ENCODE data around the gene UGT1A9. TPM values are rescaled to one million over a fixed set of nuclear protein-coding genes. Genes with fewer than 3 reads are reported as not detected.

The UGT1A9 gene
- total RNA-seq, 4 donors from 2014 or later, result not detected

DNA sequence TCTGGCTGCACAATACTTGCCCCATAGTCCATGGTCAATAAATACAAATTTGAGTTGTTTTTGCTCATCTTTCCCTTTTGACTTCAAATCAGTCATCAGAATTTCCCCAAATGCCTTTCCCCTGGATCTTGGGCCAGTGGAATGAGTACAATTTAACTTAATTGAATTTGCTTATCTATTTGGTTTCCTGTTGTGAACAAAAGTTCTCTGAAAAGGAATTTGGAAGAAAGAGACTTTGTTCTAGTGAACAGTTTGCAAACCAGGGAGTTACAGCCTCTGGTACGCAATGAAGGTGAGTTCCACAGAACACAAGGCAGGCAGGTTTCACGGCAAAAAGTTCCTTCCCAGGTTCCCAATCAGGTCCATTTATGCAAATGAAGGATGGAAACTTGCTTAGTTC, 87.2 kb downstream of the UGT1A9 start:
- no peak overlapping the region for H3K4me3 ChIP-seq
- H3K27me3 ChIP-seq, result no peaks in the 10 kb centered on the region
- no peaks in the 10 kb centered on the region for H3K36me3 ChIP-seq
- no peak overlapping the region for H3K27ac ChIP-seq
- TF ChIP-seq EP300 (IDR thresholded peaks at IDR 0.05), result no peak
- no peak for TF ChIP-seq POLR2AphosphoS5 (IDR thresholded peaks at IDR 0.05)
- no peak for TF ChIP-seq POLR2A (IDR thresholded peaks at IDR 0.05)
- TF ChIP-seq, protein P1, sequence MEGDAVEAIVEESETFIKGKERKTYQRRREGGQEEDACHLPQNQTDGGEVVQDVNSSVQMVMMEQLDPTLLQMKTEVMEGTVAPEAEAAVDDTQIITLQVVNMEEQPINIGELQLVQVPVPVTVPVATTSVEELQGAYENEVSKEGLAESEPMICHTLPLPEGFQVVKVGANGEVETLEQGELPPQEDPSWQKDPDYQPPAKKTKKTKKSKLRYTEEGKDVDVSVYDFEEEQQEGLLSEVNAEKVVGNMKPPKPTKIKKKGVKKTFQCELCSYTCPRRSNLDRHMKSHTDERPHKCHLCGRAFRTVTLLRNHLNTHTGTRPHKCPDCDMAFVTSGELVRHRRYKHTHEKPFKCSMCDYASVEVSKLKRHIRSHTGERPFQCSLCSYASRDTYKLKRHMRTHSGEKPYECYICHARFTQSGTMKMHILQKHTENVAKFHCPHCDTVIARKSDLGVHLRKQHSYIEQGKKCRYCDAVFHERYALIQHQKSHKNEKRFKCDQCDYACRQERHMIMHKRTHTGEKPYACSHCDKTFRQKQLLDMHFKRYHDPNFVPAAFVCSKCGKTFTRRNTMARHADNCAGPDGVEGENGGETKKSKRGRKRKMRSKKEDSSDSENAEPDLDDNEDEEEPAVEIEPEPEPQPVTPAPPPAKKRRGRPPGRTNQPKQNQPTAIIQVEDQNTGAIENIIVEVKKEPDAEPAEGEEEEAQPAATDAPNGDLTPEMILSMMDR (IDR thresholded peaks at IDR 0.05), result no peak
- H3K4me1 ChIP-seq, result no peaks in the 10 kb centered on the region
- WGBS, result 95% methylated on average over 2 of the region's 2 CpGs
- H3K9me3 ChIP-seq, result no peaks in the 10 kb centered on the region
- DNase-seq (ENCODE audit: low spot score in 2 of 2), result no peak

- no peaks in the 10 kb centered on the region for H3K27me3 ChIP-seq
- H3K4me3 ChIP-seq, result no peak within 1 kb of the TSS
- no peak within 1 kb of the TSS for H3K27ac ChIP-seq
- no peaks in the 10 kb centered on the region for H3K4me1 ChIP-seq
- DNase-seq (ENCODE audit: low spot score in 2 of 2), result no peak
- TF ChIP-seq EP300 (IDR thresholded peaks at IDR 0.05) (no peak), POLR2A (IDR thresholded peaks at IDR 0.05) (no peak), POLR2AphosphoS5 (IDR thresholded peaks at IDR 0.05) (no peak)
- TF ChIP-seq, protein P1 (IDR thresholded peaks at IDR 0.05), result no peak
- no peaks in the 10 kb centered on the region for H3K36me3 ChIP-seq
- no peaks in the 10 kb centered on the region for H3K9me3 ChIP-seq
- 90% methylated on average over 6 of the region's 6 CpGs for WGBS
Measured at GRCh38 chr2:233760043-233760442, 88.3 kb downstream of the UGT1A9 start, which contains the start of gene UGT1A1. TSS of gene UGT1A1 (plus strand) at chr2:233760270. CDS start at chr2:233760288, 18 bp downstream.

DNA sequence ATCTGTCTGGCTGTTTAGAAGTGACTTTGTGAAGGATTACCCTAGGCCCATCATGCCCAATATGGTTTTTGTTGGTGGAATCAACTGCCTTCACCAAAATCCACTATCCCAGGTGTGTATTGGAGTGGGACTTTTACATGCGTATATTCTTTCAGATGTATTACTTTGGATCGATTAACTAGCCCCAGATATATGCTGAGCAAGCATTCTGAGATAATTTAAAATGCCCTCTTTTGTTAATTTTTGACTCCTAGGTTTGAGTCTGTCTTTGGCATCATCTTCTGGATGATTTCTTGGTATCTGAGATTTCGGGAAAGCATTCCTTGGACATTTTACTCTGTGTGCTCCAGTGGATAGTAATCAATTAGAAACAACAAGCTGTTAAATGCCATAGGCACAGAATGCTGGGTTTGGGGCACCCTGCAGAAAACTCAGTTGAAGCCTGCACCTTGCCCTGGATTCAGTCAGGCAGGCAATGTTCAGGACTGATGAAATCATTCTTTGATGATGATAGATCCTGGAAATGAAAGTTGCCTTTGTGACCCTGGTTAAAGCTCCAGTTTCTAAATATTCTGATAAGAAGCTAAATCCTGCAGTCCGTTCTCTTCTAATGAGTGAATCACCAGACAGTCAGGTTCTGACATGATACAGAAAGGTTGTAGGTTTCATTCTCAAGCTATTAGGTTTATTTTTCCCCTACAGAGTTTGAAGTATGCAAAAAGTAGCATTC, 89.5 kb downstream of the UGT1A9 start:
- no peaks in the 10 kb centered on the region for H3K27me3 ChIP-seq
- WGBS, result 74% methylated on average over 4 of the region's 4 CpGs
- no peaks in the 10 kb centered on the region for H3K36me3 ChIP-seq
- TF ChIP-seq POLR2A (IDR thresholded peaks at IDR 0.05) (no peak), EP300 (IDR thresholded peaks at IDR 0.05) (no peak), POLR2AphosphoS5 (IDR thresholded peaks at IDR 0.05) (no peak)
- TF ChIP-seq, protein P1 (IDR thresholded peaks at IDR 0.05), result no peak
- no peak overlapping the region for H3K27ac ChIP-seq
- no peak overlapping the region for H3K4me3 ChIP-seq
- H3K9me3 ChIP-seq, result no peaks in the 10 kb centered on the region
- no peak for DNase-seq (ENCODE audit: low spot score in 2 of 2)
- no peaks in the 10 kb centered on the region for H3K4me1 ChIP-seq

- H3K36me3 ChIP-seq, result no peaks in the 10 kb centered on the region
- no peak for DNase-seq (ENCODE audit: low spot score in 2 of 2)
- H3K4me3 ChIP-seq, result no peak overlapping the region
- H3K27ac ChIP-seq, result no peak overlapping the region
- 73% methylated on average over 7 of the region's 7 CpGs for WGBS
- no peaks in the 10 kb centered on the region for H3K9me3 ChIP-seq
- no peaks in the 10 kb centered on the region for H3K27me3 ChIP-seq
- TF ChIP-seq POLR2AphosphoS5 (IDR thresholded peaks at IDR 0.05), result no peak
- TF ChIP-seq, protein P1 (IDR thresholded peaks at IDR 0.05), result no peak
- no peaks in the 10 kb centered on the region for H3K4me1 ChIP-seq
Measured at GRCh38 chr2:233764264-233764663, 92.6 kb downstream of the UGT1A9 start.

DNA sequence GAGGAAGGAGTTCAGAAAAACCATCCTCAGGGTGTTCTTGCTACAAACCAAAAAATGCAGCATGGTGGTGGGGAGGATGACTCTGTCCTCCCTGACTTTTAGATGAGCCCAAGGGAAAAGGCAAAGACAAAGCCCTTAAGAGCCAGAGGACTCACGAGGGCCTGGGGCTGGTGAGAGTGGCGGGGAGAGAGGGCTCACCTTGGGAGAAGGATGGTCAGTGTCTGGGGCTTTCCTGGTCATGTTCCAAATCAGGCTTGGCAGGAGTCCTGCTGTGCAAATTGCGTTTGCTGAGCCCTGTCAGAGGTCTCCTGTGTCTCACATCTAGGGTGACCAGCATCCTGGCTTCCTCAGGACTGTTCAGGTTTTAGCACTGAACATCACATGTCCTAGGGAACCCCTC, 93.1 kb downstream of the UGT1A9 start:
- Histone ChIP-seq H3K27ac (no peak overlapping the region), H3K4me3 (no peak overlapping the region), H3K36me3 (no peaks in the 10 kb centered on the region), H3K9me3 (no peaks in the 10 kb centered on the region), H3K27me3 (no peaks in the 10 kb centered on the region), H3K4me1 (no peaks in the 10 kb centered on the region)
- WGBS, result 63% methylated on average over 3 of the region's 3 CpGs
- TF ChIP-seq POLR2A (IDR thresholded peaks at IDR 0.05) (no peak), EP300 (IDR thresholded peaks at IDR 0.05) (no peak), POLR2AphosphoS5 (IDR thresholded peaks at IDR 0.05) (no peak)
- TF ChIP-seq, protein P1 (IDR thresholded peaks at IDR 0.05), result no peak
- no peak for DNase-seq (ENCODE audit: low spot score in 2 of 2)
